AG04450 (cell line): Measurements from ENCODE around the gene INTS13. TPM values are rescaled to one million over a fixed set of nuclear protein-coding genes. Genes with fewer than 3 reads are reported as not detected.
"Not testable (repeated sequence)": the region's sequence is repeated elsewhere in the genome, so short reads cannot be mapped to it uniquely, and the experiment has no call there.

Experiments used
- CTCF ChIA-PET: fragments of 300-600, 350-600 bp; formaldehyde crosslinking; extraction: SDS; loops from one replicate; lab custom pipeline; 2022; ENCODE audit warnings: antibody characterized with exemption, inconsistent platforms; lab: Charles Lee
- POLR2A ChIA-PET: fragments of 350-600 bp; formaldehyde crosslinking; extraction: SDS; loops from one replicate; lab custom pipeline; 2021; ENCODE audit warnings: antibody characterized with exemption, inconsistent platforms; lab: Yijun Ruan, JAX
- DNase-seq: peaks from one replicate; pipeline ENCODE4 v3.0.0-alpha.2; 2011; ENCODE audit warnings: low read depth, low spot score
- H3K27ac ChIP-seq: one replicate; pipeline ENCODE4 v1.5.1; 2012; ENCODE audit warnings: low read depth, low read length, control low read depth
- H3K27me3 ChIP-seq: one replicate; pipeline ENCODE4 v1.6.0; 2012; ENCODE audit warnings: low read length; ENCODE audit not compliant: control insufficient read depth, insufficient read depth
- H3K4me3 ChIP-seq: 2 replicates; pipeline ENCODE4 v1.5.1; 2011; ENCODE audit warnings: mild to moderate bottlenecking, low read depth, low read length, control low read depth
- H3K9me3 ChIP-seq: 2 replicates; pipeline ENCODE4 v1.5.1; 2012; ENCODE audit warnings: low read length; ENCODE audit not compliant: control insufficient read depth, insufficient read depth
- CTCF ChIP-seq: IDR thresholded peaks from 2 replicates; pipeline ENCODE4 v1.5.1; 2011; ENCODE audit warnings: low read depth, low read length, control low read depth, inconsistent platforms
- polyA plus RNA-seq: library from polyadenylated mRNA; depleted of rRNA; stranded (reverse); fragments of >200 nt; gene quantifications from 2 replicates; pipeline ENCODE4 v1.2.3, GENCODE V29; 2011

Gene INTS13
- polyA plus RNA-seq, 1 experiment = 38.3 TPM

DNA sequence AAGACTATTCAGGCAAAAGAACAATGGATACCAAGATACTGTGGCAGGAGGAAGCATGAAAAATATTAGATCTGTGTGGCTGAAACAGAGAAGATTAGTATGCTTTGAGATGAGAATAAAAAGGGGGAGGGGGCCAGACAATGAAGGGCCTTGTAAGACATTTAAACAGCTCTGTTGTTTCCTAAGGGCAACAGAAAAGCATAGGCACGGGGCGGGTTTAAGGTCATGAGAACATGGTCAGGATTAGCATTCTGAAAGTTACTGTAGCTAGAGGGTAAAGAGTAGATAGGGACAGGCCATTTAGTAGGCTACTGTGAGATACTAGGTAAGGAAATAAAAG, 18.6 kb downstream of the INTS13 start:
- DNase-seq = no peak
- H3K27me3 ChIP-seq = no peaks in the 10 kb centered on the region
- ChIA-PET CTCF (interaction anchor here (0.7 to 3.2 kb wide), 3 partner anchors 34 to 388 kb away, joined by 3 to 12 read pairs (median 5); no protein-coding TSS in a partner anchor), POLR2A (no interaction called here)
- H3K4me3 ChIP-seq = no peak overlapping the region
- no peak for TF ChIP-seq CTCF
- no peaks in the 10 kb centered on the region for H3K9me3 ChIP-seq
- H3K27ac ChIP-seq = no peak overlapping the region

GRCh38 chr12:26918321-26919215, 19.2 kb downstream of the INTS13 start:
- no peak overlapping the region for H3K27ac ChIP-seq
- no peaks in the 10 kb centered on the region for H3K27me3 ChIP-seq
- POLR2A ChIA-PET = no interaction called here
- H3K4me3 ChIP-seq = no peak overlapping the region
- TF ChIP-seq CTCF = peak; percentile 31
- DNase-seq = no peak
- CTCF ChIA-PET = interaction anchor here (0.7 to 3.2 kb wide), 4 partner anchors 33 to 389 kb away, joined by 3 to 12 read pairs (median 4); no protein-coding TSS in a partner anchor
- H3K9me3 ChIP-seq = no peaks in the 10 kb centered on the region

DNA sequence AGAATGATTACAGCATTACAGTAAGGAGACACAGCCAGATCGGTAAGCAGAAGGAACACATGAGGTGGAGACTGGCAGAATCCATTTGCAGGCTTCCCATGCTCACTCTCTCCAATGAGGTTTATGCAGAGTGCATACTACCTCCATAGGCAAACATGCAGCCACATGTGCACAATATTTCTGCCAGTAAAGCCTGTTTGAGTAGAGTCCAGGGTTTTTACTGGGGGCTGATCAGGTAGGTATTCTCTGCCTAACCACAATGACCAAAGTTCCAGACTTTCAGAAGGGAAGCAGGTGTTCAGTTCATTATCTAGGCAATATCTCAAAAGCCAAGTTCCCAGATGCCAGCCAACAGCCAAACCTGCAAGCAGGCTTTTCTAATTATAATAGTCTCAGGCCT, 31.1 kb downstream of the INTS13 start:
- no peak for DNase-seq
- Histone ChIP-seq H3K9me3 (no peaks in the 10 kb centered on the region), H3K27me3 (no peaks in the 10 kb centered on the region), H3K27ac (no peak overlapping the region), H3K4me3 (no peak overlapping the region)
- ChIA-PET POLR2A (no interaction called here), CTCF (no interaction called here)
- no peak for TF ChIP-seq CTCF

GRCh38 chr12:26906024-26906423, 31.8 kb downstream of the INTS13 start:
- no peaks in the 10 kb centered on the region for H3K27me3 ChIP-seq
- no peaks in the 10 kb centered on the region for H3K9me3 ChIP-seq
- ChIA-PET CTCF (interaction anchor here (0.5 to 3.4 kb wide), 2 partner anchors 21 to 28 kb away, joined by 3 to 15 read pairs; no protein-coding TSS in a partner anchor), POLR2A (no interaction called here)
- DNase-seq = no peak
- H3K4me3 ChIP-seq = no peak overlapping the region
- no peak for TF ChIP-seq CTCF
- H3K27ac ChIP-seq = no peak overlapping the region

GRCh38 chr12:26903396-26903795, 34.4 kb downstream of the INTS13 start:
- CTCF ChIA-PET = interaction anchor here (3.4 kb wide), 1 partner anchor 18 kb away, joined by 15 read pairs; no protein-coding TSS in a partner anchor
- H3K9me3 ChIP-seq, DNase-seq, H3K27me3 ChIP-seq, H3K27ac ChIP-seq, POLR2A ChIA-PET, H3K4me3 ChIP-seq: not testable (repeated sequence)
